ENCODE measurements around the gene KDM4C.

GRCh38 chr9:7073706-7074105, 315.9 kb downstream of the KDM4C start:
- TF ChIP-seq CTCF (conservative IDR thresholded peaks at IDR 0.05; ENCODE audit: low read depth, low read length) (no peak), CEBPB (IDR thresholded peaks at IDR 0.05; ENCODE audit: low read depth, low read length) (no peak), FOS (IDR thresholded peaks at IDR 0.05; ENCODE audit: low read depth, low read length) (no peak), POLR2A (IDR thresholded peaks at IDR 0.05; ENCODE audit: low read depth, low read length) (no peak)
